ENCODE data around the gene GREM1. TPM values are rescaled to one million over a fixed set of nuclear protein-coding genes. Genes with fewer than 3 reads are reported as not detected.

The GREM1 gene
- total RNA-seq, 1 experiment from 2014 or later, result 1.1 TPM

DNA sequence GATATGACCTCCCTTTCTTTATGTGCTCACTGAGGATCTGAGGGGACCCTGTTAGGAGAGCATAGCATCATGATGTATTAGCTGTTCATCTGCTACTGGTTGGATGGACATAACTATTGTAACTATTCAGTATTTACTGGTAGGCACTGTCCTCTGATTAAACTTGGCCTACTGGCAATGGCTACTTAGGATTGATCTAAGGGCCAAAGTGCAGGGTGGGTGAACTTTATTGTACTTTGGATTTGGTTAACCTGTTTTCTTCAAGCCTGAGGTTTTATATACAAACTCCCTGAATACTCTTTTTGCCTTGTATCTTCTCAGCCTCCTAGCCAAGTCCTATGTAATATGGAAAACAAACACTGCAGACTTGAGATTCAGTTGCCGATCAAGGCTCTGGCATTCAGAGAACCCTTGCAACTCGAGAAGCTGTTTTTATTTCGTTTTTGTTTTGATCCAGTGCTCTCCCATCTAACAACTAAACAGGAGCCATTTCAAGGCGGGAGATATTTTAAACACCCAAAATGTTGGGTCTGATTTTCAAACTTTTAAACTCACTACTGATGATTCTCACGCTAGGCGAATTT lies 14.9 kb downstream of the GREM1 start:
- Histone ChIP-seq H3K23ac (ENCODE audit: insufficient read length, low read depth, low read length) (no peak overlapping the region), H3K4me1 (ENCODE audit: insufficient read depth, low read length) (no peaks in the 10 kb centered on the region; the same call in 1 of the 2 replicates), H3K4me2 (ENCODE audit: insufficient read depth, insufficient read length, low read length) (no peak overlapping the region), H4K91ac (ENCODE audit: insufficient read length, low read depth, low read length) (no peak overlapping the region), H4K5ac (ENCODE audit: insufficient read length, low read depth, low read length) (no peak overlapping the region), H3T11ph (ENCODE audit: low read length) (no peak overlapping the region), H3K27me3 (ENCODE audit: insufficient read depth, low read length) (no peaks in the 10 kb centered on the region; the same call in 1 of the 2 replicates), H2BK120ac (ENCODE audit: low read depth, low read length, poor library complexity, severe bottlenecking) (no peak overlapping the region), H3K27ac (ENCODE audit: insufficient read length, low read depth, low read length) (no peak overlapping the region), H3K9me3 (ENCODE audit: control insufficient read depth, low read depth, low read length) (no peaks in the 10 kb centered on the region), H3K18ac (ENCODE audit: insufficient read length, low read depth, low read length) (no peak overlapping the region), H2BK15ac (ENCODE audit: low read depth, low read length) (no peak overlapping the region), H2BK20ac (ENCODE audit: low read depth, low read length, poor library complexity, severe bottlenecking) (no peak overlapping the region), H3K4ac (ENCODE audit: low read depth, low read length) (no peak overlapping the region), H3K56ac (ENCODE audit: insufficient read length, low read depth, low read length) (no peak overlapping the region), H3K23me2 (ENCODE audit: insufficient read length, low read depth, low read length, poor library complexity, severe bottlenecking) (no peaks in the 10 kb centered on the region), H3K79me1 (ENCODE audit: insufficient read depth, low read depth, low read length, poor library complexity, severe bottlenecking) (no peaks in the 10 kb centered on the region), H4K8ac (replicated peaks; ENCODE audit: insufficient read length, low read depth, low read length) (no peak overlapping the region), H3K79me2 (ENCODE audit: insufficient read depth, low read length) (no peaks in the 10 kb centered on the region), H2AK5ac (ENCODE audit: insufficient read length, low read length) (no peak overlapping the region), H2AFZ (ENCODE audit: low read length) (no peak overlapping the region), H3K14ac (ENCODE audit: insufficient read depth, low read length) (no peak overlapping the region), H4K20me1 (ENCODE audit: control insufficient read depth, insufficient read depth, insufficient read length) (no peaks in the 10 kb centered on the region), H2BK12ac (ENCODE audit: insufficient read length, low read depth, low read length) (no peak overlapping the region), H2BK5ac (ENCODE audit: insufficient read length, low read length) (no peak overlapping the region), H3K9ac (ENCODE audit: extremely low read depth, insufficient read length, low read length) (no peak overlapping the region)
- TF ChIP-seq, protein P1, sequence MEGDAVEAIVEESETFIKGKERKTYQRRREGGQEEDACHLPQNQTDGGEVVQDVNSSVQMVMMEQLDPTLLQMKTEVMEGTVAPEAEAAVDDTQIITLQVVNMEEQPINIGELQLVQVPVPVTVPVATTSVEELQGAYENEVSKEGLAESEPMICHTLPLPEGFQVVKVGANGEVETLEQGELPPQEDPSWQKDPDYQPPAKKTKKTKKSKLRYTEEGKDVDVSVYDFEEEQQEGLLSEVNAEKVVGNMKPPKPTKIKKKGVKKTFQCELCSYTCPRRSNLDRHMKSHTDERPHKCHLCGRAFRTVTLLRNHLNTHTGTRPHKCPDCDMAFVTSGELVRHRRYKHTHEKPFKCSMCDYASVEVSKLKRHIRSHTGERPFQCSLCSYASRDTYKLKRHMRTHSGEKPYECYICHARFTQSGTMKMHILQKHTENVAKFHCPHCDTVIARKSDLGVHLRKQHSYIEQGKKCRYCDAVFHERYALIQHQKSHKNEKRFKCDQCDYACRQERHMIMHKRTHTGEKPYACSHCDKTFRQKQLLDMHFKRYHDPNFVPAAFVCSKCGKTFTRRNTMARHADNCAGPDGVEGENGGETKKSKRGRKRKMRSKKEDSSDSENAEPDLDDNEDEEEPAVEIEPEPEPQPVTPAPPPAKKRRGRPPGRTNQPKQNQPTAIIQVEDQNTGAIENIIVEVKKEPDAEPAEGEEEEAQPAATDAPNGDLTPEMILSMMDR (conservative IDR thresholded peaks at IDR 0.05), result no peak
- H3K27me3 Mint-ChIP-seq (ENCODE audit: low read depth), result peaks cover 8% of the 10 kb centered on the region
- H3K27ac Mint-ChIP-seq, result no peak overlapping the region
- peaks cover 0 to 2% of the 10 kb centered on the region in 2 experiments; a peak in 3 of 5 replicates for H3K9me3 Mint-ChIP-seq
- no peak for DNase-seq
- no peaks in the 10 kb centered on the region for H3K36me3 Mint-ChIP-seq (ENCODE audit: insufficient read depth in 1 of 3, low read depth in 3 of 3)
- H3K4me3 Mint-ChIP-seq, result no peak overlapping the region
- WGBS (ENCODE audit: extremely low coverage, insufficient read length, low lambda C conversion rate), result no CpG with 5 or more reads among the region's 6 CpGs
- peaks cover 23 to 24% of the 10 kb centered on the region in 2 experiments for H3K4me1 Mint-ChIP-seq

All from H9 (cell line).